Neural progenitor cell (in vitro differentiated cells): ENCODE measurements around the gene CNTNAP2. TPM values are rescaled to one million over a fixed set of nuclear protein-coding genes. Genes with fewer than 3 reads are reported as not detected.
A peak's percentile ranks its signal among the peaks of the same experiment; 100 is the strongest.
"Not testable (repeated sequence)": the region's sequence is repeated elsewhere in the genome, so short reads cannot be mapped to it uniquely, and the experiment has no call there.

ENCODE experiments used
- DNase-seq: peaks from one replicate; pipeline ENCODE4 v3.0.0-alpha.2; 2016; ENCODE audit warnings: low spot score
- H2AFZ ChIP-seq: fragments of 200-600 bp; sonication (generic); replicated peaks from 2 replicates; pipeline ENCODE4 v1.6.1; 2016; ENCODE audit warnings: antibody characterized with exemption
- H3F3A ChIP-seq: fragments of 200-600 bp; sonication (generic); 2 replicates; pipeline ENCODE4 v1.6.1; 2016; ENCODE audit warnings: antibody characterized with exemption, low read depth
- H3K27ac ChIP-seq: fragments of 200-600 bp; sonication (generic); 2 replicates; pipeline ENCODE4 v1.5.1; 2016; ENCODE audit warnings: mild to moderate bottlenecking
- H3K27me3 ChIP-seq: fragments of 200-600 bp; sonication (generic); 2 replicates; pipeline ENCODE4 v1.6.1; 2016; ENCODE audit warnings: mild to moderate bottlenecking, moderate library complexity
- H3K36me3 ChIP-seq: fragments of 200-600 bp; sonication (generic); 2 replicates; pipeline ENCODE4 v1.5.1; 2016
- H3K4me1 ChIP-seq: fragments of 200-600 bp; sonication (generic); 2 replicates; pipeline ENCODE4 v1.6.1; 2016; ENCODE audit warnings: mixed run types
- H3K4me2 ChIP-seq: fragments of 200-600 bp; sonication (generic); 2 replicates; pipeline ENCODE4 v1.6.1; 2016
- H3K4me3 ChIP-seq: fragments of 200-600 bp; sonication (generic); 2 replicates; pipeline ENCODE4 v1.5.1; 2016
- H3K79me2 ChIP-seq: fragments of 200-600 bp; sonication (generic); 2 replicates; pipeline ENCODE4 v1.6.1; 2016; ENCODE audit warnings: low read depth
- H3K9ac ChIP-seq: fragments of 200-600 bp; sonication (generic); 2 replicates; pipeline ENCODE4 v1.6.1; 2016
- H3K9me3 ChIP-seq: fragments of 200-600 bp; sonication (generic); 2 replicates; pipeline ENCODE4 v1.5.1; 2016; ENCODE audit warnings: low read depth
- H4K20me1 ChIP-seq: fragments of 200-600 bp; sonication (generic); 2 replicates; pipeline ENCODE4 v1.6.1; 2016; ENCODE audit warnings: low read depth
- H3K27ac Mint-ChIP-seq: 3 replicates; pipeline ENCODE4 v1.8.0; 2021; ENCODE audit warnings: mixed read lengths
- H3K27me3 Mint-ChIP-seq: 2 replicates; pipeline ENCODE4 v1.8.0; 2022; ENCODE audit warnings: low read depth, mild to moderate bottlenecking, inconsistent platforms, moderate library complexity, mixed read lengths; ENCODE audit not compliant: insufficient read depth
- H3K36me3 Mint-ChIP-seq: 3 replicates; pipeline ENCODE4 v1.8.0; 2021; ENCODE audit warnings: mixed read lengths
- H3K4me1 Mint-ChIP-seq: 3 replicates; pipeline ENCODE4 v1.8.0; 2021; ENCODE audit warnings: mixed read lengths
- H3K4me3 Mint-ChIP-seq: 3 replicates; pipeline ENCODE4 v1.8.0; 2021; ENCODE audit warnings: mild to moderate bottlenecking, moderate library complexity, mixed read lengths
- H3K9me3 Mint-ChIP-seq: 3 replicates; pipeline ENCODE4 v1.8.0; 2020; ENCODE audit warnings: mixed read lengths
- EZH2 ChIP-seq: fragments of 200-600 bp; sonication (generic); IDR thresholded peaks from 2 replicates; pipeline ENCODE4 v1.6.1; 2017; ENCODE audit warnings: antibody characterized with exemption, mild to moderate bottlenecking, moderate library complexity
- EZH2phosphoT487 ChIP-seq: fragments of 200-600 bp; sonication (generic); IDR thresholded peaks from 2 replicates; pipeline ENCODE4 v1.6.1; 2017; ENCODE audit warnings: antibody characterized with exemption
- total RNA-seq: library from RNA; depleted of rRNA; stranded (reverse); fragments of >200 nt; gene quantifications from 2 replicates; pipeline ENCODE4 v1.2.3, GENCODE V29; 2015; ENCODE audit warnings: low replicate concordance
- TF ChIP-seq, protein P1 (sequence below): fragments of 200-600 bp; sonication (generic); IDR thresholded peaks from 2 replicates; pipeline ENCODE4 v1.5.1; 2017; ENCODE audit warnings: antibody characterized with exemption, mild to moderate bottlenecking

CNTNAP2 gene
- total RNA-seq, 1 donor from 2014 or later: 126 TPM

DNA sequence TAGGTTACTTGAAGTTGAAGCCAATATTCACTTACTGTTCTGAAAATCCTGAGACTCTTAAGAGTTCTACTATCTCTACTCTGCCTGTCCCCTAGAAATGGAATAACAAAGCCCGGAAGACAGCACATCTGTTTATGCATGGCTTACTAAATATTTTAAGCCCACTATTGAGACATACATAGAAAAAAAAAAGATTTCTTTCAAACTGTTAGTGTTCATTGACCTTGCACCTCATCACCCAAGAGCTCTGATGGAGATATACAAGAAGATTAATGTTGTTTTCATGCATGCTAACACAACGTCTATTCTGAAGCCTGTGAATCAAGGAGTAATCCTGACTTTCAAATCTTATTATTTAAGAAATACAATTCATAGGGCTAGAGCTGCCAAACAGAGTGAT lies 1614.7 kb downstream of the CNTNAP2 start:
- peaks cover 2% of the 10 kb centered on the region for H3K27me3 Mint-ChIP-seq
- no peaks in the 10 kb centered on the region for H3K4me1 Mint-ChIP-seq
- H3K4me3 Mint-ChIP-seq: no peak overlapping the region

DNA sequence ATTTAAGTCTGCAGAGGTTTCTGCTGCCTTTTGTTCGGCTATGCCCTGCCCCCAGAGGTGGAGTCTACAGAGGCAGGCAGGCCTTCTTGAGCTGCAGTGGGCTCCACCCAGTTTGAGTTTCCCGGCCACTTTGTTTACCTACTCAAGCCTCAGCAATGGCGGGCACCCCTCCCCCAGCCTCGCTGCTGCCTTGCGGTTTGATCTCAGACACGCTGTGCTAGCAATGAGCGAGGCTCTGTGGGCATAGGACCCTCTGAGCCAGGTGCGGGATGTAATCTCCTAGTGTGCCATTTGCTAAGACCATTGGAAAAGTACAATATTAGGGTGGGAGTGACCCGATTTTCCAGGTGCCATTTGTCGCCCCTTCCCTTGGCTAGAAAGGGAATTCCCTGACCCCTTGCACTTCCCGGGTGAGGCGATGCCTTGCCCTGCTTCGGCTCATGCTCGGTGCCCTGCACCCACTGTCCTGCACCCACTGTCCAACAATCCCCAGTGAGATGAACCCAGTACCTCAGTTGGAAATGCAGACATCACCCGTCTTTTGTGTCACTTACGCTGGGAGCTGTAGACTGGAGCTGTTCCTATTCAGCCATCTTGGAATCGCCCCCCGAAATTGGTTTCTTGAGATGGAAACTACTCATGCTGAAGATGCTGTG lies 1621.1 kb downstream of the CNTNAP2 start:
- not testable (repeated sequence) for H3K4me3 ChIP-seq, H3K27ac ChIP-seq, H3K4me1 ChIP-seq, H2AFZ ChIP-seq, H3K36me3 Mint-ChIP-seq, H3K9ac ChIP-seq, H3K27ac Mint-ChIP-seq, H4K20me1 ChIP-seq, H3K4me3 Mint-ChIP-seq, H3K9me3 ChIP-seq, H3K4me2 ChIP-seq, H3K4me1 Mint-ChIP-seq, H3F3A ChIP-seq, DNase-seq, H3K27me3 Mint-ChIP-seq, H3K36me3 ChIP-seq, H3K27me3 ChIP-seq, H3K79me2 ChIP-seq
- H3K9me3 Mint-ChIP-seq: peaks cover 22% of the 10 kb centered on the region

More for the DNA sequence above, 1614.7 kb downstream of the CNTNAP2 start:
- Histone ChIP-seq H3K9me3 (no peaks in the 10 kb centered on the region), H4K20me1 (no peaks in the 10 kb centered on the region), H2AFZ (no peak overlapping the region), H3K9ac (no peak overlapping the region), H3F3A (no peaks in the 10 kb centered on the region), H3K79me2 (no peaks in the 10 kb centered on the region), H3K4me1 (no peaks in the 10 kb centered on the region), H3K27me3 (no peaks in the 10 kb centered on the region), H3K27ac (no peak overlapping the region), H3K36me3 (no peaks in the 10 kb centered on the region), H3K4me2 (no peak overlapping the region), H3K4me3 (no peak overlapping the region)
- DNase-seq: no peak
- no peaks in the 10 kb centered on the region for H3K36me3 Mint-ChIP-seq
- H3K27ac Mint-ChIP-seq: no peak overlapping the region
- H3K9me3 Mint-ChIP-seq: peaks cover 9% of the 10 kb centered on the region
- TF ChIP-seq EZH2phosphoT487 (no peak), EZH2 (no peak)
- TF ChIP-seq, protein P1, sequence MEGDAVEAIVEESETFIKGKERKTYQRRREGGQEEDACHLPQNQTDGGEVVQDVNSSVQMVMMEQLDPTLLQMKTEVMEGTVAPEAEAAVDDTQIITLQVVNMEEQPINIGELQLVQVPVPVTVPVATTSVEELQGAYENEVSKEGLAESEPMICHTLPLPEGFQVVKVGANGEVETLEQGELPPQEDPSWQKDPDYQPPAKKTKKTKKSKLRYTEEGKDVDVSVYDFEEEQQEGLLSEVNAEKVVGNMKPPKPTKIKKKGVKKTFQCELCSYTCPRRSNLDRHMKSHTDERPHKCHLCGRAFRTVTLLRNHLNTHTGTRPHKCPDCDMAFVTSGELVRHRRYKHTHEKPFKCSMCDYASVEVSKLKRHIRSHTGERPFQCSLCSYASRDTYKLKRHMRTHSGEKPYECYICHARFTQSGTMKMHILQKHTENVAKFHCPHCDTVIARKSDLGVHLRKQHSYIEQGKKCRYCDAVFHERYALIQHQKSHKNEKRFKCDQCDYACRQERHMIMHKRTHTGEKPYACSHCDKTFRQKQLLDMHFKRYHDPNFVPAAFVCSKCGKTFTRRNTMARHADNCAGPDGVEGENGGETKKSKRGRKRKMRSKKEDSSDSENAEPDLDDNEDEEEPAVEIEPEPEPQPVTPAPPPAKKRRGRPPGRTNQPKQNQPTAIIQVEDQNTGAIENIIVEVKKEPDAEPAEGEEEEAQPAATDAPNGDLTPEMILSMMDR: no peak

DNA sequence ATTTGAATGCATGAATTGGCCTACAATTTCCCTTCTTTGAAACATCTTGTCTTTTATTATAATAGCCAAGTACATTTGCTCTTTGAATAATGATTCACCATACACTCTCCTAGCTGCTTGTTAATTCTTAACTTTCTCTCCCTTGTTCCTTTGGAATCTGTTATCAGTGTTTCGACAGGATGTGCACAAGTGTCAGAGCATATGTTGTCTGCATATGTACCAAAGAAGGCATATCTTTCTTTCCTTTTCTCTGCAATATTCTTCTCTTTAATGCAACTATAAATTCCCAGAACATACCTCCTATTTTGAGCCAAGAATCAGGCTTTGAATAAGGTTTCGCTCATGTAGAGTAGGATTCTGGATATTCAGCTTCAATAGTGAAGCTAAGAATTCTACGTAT lies 1625.7 kb downstream of the CNTNAP2 start:
- Mint-ChIP-seq H3K36me3 (no peaks in the 10 kb centered on the region), H3K27ac (no peak overlapping the region), H3K4me1 (no peaks in the 10 kb centered on the region), H3K4me3 (no peak overlapping the region), H3K27me3 (no peaks in the 10 kb centered on the region), H3K9me3 (peaks cover 7% of the 10 kb centered on the region)
- Histone ChIP-seq H2AFZ (no peak overlapping the region), H3K9me3 (no peaks in the 10 kb centered on the region), H3F3A (no peaks in the 10 kb centered on the region), H3K4me3 (no peak overlapping the region), H3K79me2 (no peaks in the 10 kb centered on the region), H3K27me3 (no peaks in the 10 kb centered on the region), H3K36me3 (no peaks in the 10 kb centered on the region), H3K4me2 (no peak overlapping the region), H3K4me1 (no peaks in the 10 kb centered on the region), H3K9ac (no peak overlapping the region), H3K27ac (no peak overlapping the region), H4K20me1 (no peaks in the 10 kb centered on the region)
- TF ChIP-seq, protein P1: no peak
- TF ChIP-seq EZH2: no peak
- no peak for TF ChIP-seq EZH2phosphoT487
- DNase-seq: no peak

DNA sequence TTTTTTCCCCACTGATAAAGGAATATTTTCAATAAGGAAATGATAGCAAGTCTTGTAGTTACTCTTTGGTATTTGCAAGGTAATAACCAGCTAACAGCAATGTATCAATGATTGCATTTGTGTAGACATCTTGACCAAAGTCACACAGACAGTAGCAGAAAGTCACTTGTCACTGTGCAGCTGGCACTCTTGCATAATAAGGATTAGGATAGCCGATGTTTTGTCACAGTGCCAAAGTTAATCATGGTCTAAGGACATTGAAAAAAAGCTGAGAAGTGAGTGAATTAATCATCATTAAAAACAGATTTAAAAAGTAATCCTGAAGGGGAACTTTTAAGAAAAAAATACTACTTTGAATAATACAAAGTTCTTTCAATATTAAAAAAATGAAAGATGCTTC lies 1639.7 kb downstream of the CNTNAP2 start:
- H4K20me1 ChIP-seq: no peaks in the 10 kb centered on the region
- no peak overlapping the region for H3K27ac ChIP-seq
- H3K4me1 ChIP-seq: peaks cover 6% of the 10 kb centered on the region
- no peak overlapping the region for H2AFZ ChIP-seq
- H3K9me3 ChIP-seq: no peaks in the 10 kb centered on the region
- Mint-ChIP-seq H3K27me3 (no peaks in the 10 kb centered on the region), H3K36me3 (no peaks in the 10 kb centered on the region), H3K4me3 (no peak overlapping the region), H3K4me1 (peaks cover 5% of the 10 kb centered on the region), H3K9me3 (no peaks in the 10 kb centered on the region), H3K27ac (no peak overlapping the region)
- DNase-seq: peak; percentile 19
- no peaks in the 10 kb centered on the region for H3F3A ChIP-seq
- TF ChIP-seq, protein P1: no peak
- TF ChIP-seq EZH2phosphoT487 (no peak), EZH2 (no peak)
- H3K4me2 ChIP-seq: no peak overlapping the region
- no peaks in the 10 kb centered on the region for H3K79me2 ChIP-seq
- no peaks in the 10 kb centered on the region for H3K36me3 ChIP-seq
- no peak overlapping the region for H3K9ac ChIP-seq
- H3K27me3 ChIP-seq: no peaks in the 10 kb centered on the region
- H3K4me3 ChIP-seq: no peak overlapping the region
